CD8-positive, alpha-beta memory T cell (primary cell): ENCODE measurements around the gene TIMP2. TPM values are rescaled to one million over a fixed set of nuclear protein-coding genes. Genes with fewer than 3 reads are reported as not detected.

Experiments used
- CTCF ChIA-PET: fragments of 350-600 bp; sonication (Branson Sonifier 250); formaldehyde crosslinking; loops from one replicate; lab custom pipeline; 2021; ENCODE audit warnings: antibody characterized with exemption; lab: Charles Lee
- POLR2A ChIA-PET: fragments of 350-600 bp; sonication (Branson Sonifier 250); formaldehyde crosslinking; loops from one replicate; lab custom pipeline; 2021; ENCODE audit warnings: antibody characterized with exemption; lab: Charles Lee
- DNase-seq, 5 donors: peaks; one replicate each; pipeline versions ENCODE4 v3.0.0 to v3.0.0-alpha.2; 2020 to 2022; ENCODE audit warnings: mixed read lengths in 1 of 5
- H3K27ac ChIP-seq: one replicate; pipeline ENCODE4 v1.7.0; 2013; ENCODE audit warnings: low read depth, mild to moderate bottlenecking, low read length, moderate library complexity
- H3K27me3 ChIP-seq: 2 replicates; pipeline ENCODE4 v1.7.0; 2013; ENCODE audit warnings: low read length, mild to moderate bottlenecking; ENCODE audit not compliant: insufficient read depth, poor library complexity, severe bottlenecking
- H3K36me3 ChIP-seq: 2 replicates; pipeline ENCODE4 v1.7.0; 2013; ENCODE audit warnings: mild to moderate bottlenecking, low read length, moderate library complexity; ENCODE audit not compliant: insufficient read depth
- H3K4me1 ChIP-seq: 2 replicates; pipeline ENCODE4 v1.7.0; 2013; ENCODE audit warnings: mild to moderate bottlenecking, low read length, moderate library complexity; ENCODE audit not compliant: insufficient read depth
- H3K4me3 ChIP-seq: 2 replicates; pipeline ENCODE4 v1.7.0; 2013; ENCODE audit warnings: mild to moderate bottlenecking, low read length
- H3K9me3 ChIP-seq: 2 replicates; pipeline ENCODE4 v1.7.0; 2013; ENCODE audit warnings: mild to moderate bottlenecking, low read length
- H3K27ac Mint-ChIP-seq, 8 donors: one replicate each; pipeline ENCODE4 v1.8.0; 2020 to 2021; ENCODE audit warnings: mixed read lengths in 8 of 8, mild to moderate bottlenecking in 6 of 8, inconsistent platforms in 3 of 8, moderate library complexity in 3 of 8
- H3K27me3 Mint-ChIP-seq, 2 donors: one replicate each; pipeline ENCODE4 v1.8.0; 2020 to 2021; ENCODE audit warnings: mixed read lengths in 2 of 2, mild to moderate bottlenecking in 1 of 2, moderate library complexity in 1 of 2
- H3K36me3 Mint-ChIP-seq, 3 donors: one replicate each; pipeline ENCODE4 v1.8.0; 2020 to 2021; ENCODE audit warnings: mixed read lengths in 3 of 3, inconsistent platforms in 1 of 3, mild to moderate bottlenecking in 1 of 3
- H3K4me1 Mint-ChIP-seq, 3 donors: one replicate each; pipeline ENCODE4 v1.8.0; 2020 to 2021; ENCODE audit warnings: mixed read lengths in 3 of 3, inconsistent platforms in 1 of 3, mild to moderate bottlenecking in 1 of 3
- H3K4me3 Mint-ChIP-seq, 7 donors: one replicate each; pipeline ENCODE4 v1.8.0; 2020 to 2021; ENCODE audit warnings: mixed read lengths in 7 of 7, mild to moderate bottlenecking in 6 of 7, moderate library complexity in 4 of 7, inconsistent platforms in 2 of 7
- H3K9me3 Mint-ChIP-seq, 5 donors: one replicate each; pipeline ENCODE4 v1.8.0; 2020 to 2022; ENCODE audit warnings: mixed read lengths in 5 of 5, mild to moderate bottlenecking in 3 of 5, moderate library complexity in 2 of 5, inconsistent platforms in 1 of 5
- polyA plus RNA-seq: library from polyadenylated mRNA; unstranded; fragments of 300-500 nt; fragmentation: Illumina TruSeq; gene quantifications from one replicate; pipeline ENCODE4 v1.2.3, GENCODE V29; 2021
- total RNA-seq, 2 experiments: library from RNA; stranded (reverse); gene quantifications; one replicate each; pipeline ENCODE4 v1.2.3, GENCODE V29; 2021

Gene TIMP2
- total and polyA plus RNA-seq, 3 experiments from 2014 or later, result 0.08 to 1.6 (median 1.3) TPM

DNA sequence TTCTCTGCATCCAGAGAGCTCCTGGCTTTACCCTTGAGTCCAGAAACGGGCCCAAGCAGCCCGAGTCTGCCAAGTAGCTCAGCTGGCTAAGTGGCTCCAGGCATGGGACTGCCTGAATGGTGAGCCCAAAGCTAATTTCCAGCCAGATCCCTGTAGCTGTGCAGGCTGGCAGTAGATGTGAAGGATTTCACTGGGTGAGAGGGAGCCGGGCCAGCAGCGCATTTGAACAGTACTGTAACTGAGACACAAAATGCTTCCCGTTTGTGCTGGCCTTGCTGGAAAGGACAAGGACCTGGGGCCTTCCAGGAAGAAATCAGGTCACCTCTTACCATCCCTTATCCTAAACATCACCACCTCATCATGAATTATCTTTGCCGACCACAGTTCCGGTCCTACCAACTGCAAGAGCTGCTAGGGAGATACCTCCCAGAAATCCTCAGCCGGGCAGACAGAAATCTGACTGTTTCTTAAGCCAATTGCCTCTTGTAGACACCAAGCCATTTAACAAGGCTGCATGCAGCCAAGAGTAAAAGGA, 3.7 kb downstream of the TIMP2 start:
- H3K36me3 ChIP-seq, result no peaks in the 10 kb centered on the region
- Mint-ChIP-seq H3K27me3 (peaks cover 23 to 25% of the 10 kb centered on the region in 2 donors), H3K36me3 (no peaks in the 10 kb centered on the region), H3K4me1 (peaks cover 5 to 11% (median 6%) of the 10 kb centered on the region in 3 donors), H3K4me3 (peak overlapping the region in 2 of 7 donors; percentile 5 to 41), H3K9me3 (peaks cover 0 to 4% (median 0%) of the 10 kb centered on the region in 5 donors), H3K27ac (no peak overlapping the region)
- no peak for DNase-seq
- no peak overlapping the region for H3K4me3 ChIP-seq
- CTCF ChIA-PET, result no interaction called here
- H3K9me3 ChIP-seq, result no peaks in the 10 kb centered on the region
- POLR2A ChIA-PET, result no interaction called here
- peaks cover 9% of the 10 kb centered on the region for H3K4me1 ChIP-seq
- H3K27me3 ChIP-seq, result peaks cover 7% of the 10 kb centered on the region
- no peak overlapping the region for H3K27ac ChIP-seq

DNA sequence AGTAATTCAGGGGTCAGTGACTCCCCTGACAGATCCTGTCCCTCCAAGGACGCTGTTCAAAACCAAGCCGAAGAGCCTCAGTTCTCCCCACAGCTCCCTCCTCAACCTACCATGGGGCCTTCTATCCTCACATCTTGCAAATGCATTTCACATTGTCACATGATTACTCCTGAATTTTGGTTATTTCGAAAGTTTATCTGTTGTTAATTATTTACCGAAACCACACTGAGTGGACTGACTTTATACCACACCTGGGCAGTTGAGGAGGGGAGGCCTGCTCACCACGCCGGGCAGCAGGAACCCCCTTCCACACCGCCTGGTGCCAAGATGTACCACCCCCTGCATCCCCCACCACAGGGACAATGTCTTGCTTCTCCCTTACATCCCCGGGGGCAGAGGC, 4.7 kb downstream of the TIMP2 start:
- H3K27me3 Mint-ChIP-seq, result peaks cover 21 to 27% of the 10 kb centered on the region in 2 donors
- peaks cover 5 to 11% (median 6%) of the 10 kb centered on the region in 3 donors for H3K4me1 Mint-ChIP-seq
- Histone ChIP-seq H3K4me3 (no peak overlapping the region), H3K27ac (no peak overlapping the region), H3K4me1 (peaks cover 9% of the 10 kb centered on the region), H3K9me3 (no peaks in the 10 kb centered on the region), H3K27me3 (no peaks in the 10 kb centered on the region), H3K36me3 (no peaks in the 10 kb centered on the region)
- POLR2A ChIA-PET, result no interaction called here
- DNase-seq, result no peak
- no peak overlapping the region for H3K27ac Mint-ChIP-seq
- no peaks in the 10 kb centered on the region for H3K36me3 Mint-ChIP-seq
- peaks cover 0 to 4% (median 0%) of the 10 kb centered on the region in 5 donors for H3K9me3 Mint-ChIP-seq
- H3K4me3 Mint-ChIP-seq, result no peak overlapping the region
- CTCF ChIA-PET, result no interaction called here

DNA sequence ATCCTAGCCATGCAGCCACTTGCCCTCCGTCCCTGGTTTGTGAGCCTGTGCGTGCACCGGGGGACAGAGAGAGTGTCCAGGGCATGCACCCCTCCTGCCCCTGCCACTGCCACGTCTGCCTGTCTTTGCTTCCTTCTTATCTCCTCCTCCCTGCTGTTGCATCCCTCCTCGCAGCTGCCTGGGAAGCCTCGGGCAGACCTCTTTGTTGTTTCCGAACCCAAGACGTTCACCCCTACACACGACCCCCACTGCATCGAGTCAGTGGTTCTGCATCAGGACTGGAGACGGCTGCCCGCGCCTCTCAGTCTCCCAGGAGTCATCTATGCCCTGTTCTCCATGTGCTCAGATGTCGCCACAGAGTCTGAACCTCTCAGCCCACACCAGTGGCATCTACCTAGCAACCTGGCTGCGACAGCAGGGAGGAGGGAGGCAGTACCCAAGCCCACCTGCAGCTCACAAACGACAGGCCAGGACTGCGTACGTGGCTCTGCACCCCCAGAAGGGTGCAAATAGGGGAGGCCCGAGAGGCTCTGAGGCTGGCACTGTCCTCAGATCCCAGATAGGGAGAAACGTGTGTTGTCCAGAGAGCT, 5.2 kb downstream of the TIMP2 start:
- Mint-ChIP-seq H3K36me3 (no peaks in the 10 kb centered on the region), H3K4me3 (no peak overlapping the region), H3K4me1 (peaks cover 5 to 11% (median 6%) of the 10 kb centered on the region in 3 donors), H3K27ac (peak overlapping the region in 1 of 8 donors; percentile 79), H3K9me3 (peaks cover 0 to 4% (median 0%) of the 10 kb centered on the region in 5 donors), H3K27me3 (peaks cover 21 to 31% of the 10 kb centered on the region in 2 donors)
- Histone ChIP-seq H3K27ac (no peak overlapping the region), H3K9me3 (no peaks in the 10 kb centered on the region), H3K27me3 (no peaks in the 10 kb centered on the region), H3K36me3 (no peaks in the 10 kb centered on the region), H3K4me1 (peaks cover 9% of the 10 kb centered on the region), H3K4me3 (no peak overlapping the region)
- CTCF ChIA-PET, result no interaction called here
- POLR2A ChIA-PET, result no interaction called here
- no peak for DNase-seq

DNA sequence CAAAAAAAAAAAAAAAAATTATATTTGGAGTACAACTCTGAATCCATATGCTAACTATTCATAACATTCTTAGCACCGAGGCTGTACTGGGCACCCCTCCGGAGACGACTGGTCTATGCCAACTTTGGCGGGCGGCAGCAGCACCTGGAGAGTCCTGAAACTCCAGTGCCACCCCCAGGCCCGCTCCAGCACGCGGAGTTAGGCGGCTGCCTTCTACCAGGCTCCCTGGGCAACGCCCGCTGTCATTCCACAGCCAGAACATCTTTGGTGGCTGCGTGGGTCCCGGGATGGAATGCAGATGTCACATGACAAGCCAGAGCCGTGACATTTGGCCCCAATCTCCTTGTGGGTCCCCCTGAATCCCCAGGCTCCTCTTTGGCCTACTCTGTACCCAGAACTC, 6.2 kb downstream of the TIMP2 start:
- peaks cover 21 to 31% of the 10 kb centered on the region in 2 donors for H3K27me3 Mint-ChIP-seq
- Histone ChIP-seq H3K27me3 (no peaks in the 10 kb centered on the region), H3K4me3 (no peak overlapping the region), H3K36me3 (no peaks in the 10 kb centered on the region), H3K27ac (no peak overlapping the region), H3K4me1 (peaks cover 6% of the 10 kb centered on the region), H3K9me3 (no peaks in the 10 kb centered on the region)
- POLR2A ChIA-PET, result no interaction called here
- H3K4me1 Mint-ChIP-seq, result peaks cover 5 to 11% (median 6%) of the 10 kb centered on the region in 3 donors
- peaks cover 0 to 4% (median 0%) of the 10 kb centered on the region in 5 donors for H3K9me3 Mint-ChIP-seq
- no peaks in the 10 kb centered on the region for H3K36me3 Mint-ChIP-seq
- CTCF ChIA-PET, result no interaction called here
- H3K27ac Mint-ChIP-seq, result no peak overlapping the region
- no peak for DNase-seq
- no peak overlapping the region for H3K4me3 Mint-ChIP-seq

DNA sequence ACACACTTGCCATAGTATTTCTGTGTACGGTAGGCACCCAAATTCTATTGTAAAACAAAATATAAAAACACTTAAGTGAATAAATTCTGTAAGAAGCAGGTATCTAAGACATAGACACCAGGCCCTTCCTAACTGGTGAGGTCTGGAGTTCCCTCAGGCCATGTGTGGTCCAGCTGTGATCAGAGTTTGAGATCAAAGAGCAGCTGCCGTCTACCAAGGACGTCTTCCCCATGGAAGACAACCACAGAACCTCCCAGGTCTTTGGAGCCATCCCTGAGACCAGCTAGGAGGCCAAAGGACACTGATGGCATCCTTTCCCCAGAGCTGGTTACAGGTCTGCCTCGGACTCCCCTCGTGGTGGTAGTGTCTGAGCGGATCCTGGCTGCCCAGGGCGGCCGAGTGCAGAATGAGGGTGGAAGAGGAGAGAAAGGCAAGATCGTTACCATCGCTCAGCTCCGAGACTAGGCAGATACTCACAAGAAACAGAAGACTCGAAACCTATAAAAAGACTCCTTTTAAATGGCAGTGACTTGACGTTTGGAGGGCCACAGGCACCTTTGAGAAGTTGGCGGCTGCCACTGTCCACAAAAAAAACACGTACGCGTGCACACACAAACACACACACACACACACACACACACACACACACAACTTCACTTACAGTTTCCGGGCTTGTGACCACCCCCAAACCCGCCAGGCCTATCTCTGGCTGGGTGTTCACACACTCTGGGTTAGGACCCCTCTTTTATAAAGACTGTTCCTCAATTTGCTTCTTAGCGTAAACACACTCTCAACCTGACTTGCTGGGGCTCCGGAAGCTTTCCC, 7.5 kb downstream of the TIMP2 start:
- Mint-ChIP-seq H3K27ac (peak overlapping the region in 1 of 8 donors; percentile 96), H3K4me3 (no peak overlapping the region), H3K4me1 (no peaks in the 10 kb centered on the region), H3K9me3 (peaks cover 0 to 4% (median 0%) of the 10 kb centered on the region in 5 donors), H3K36me3 (no peaks in the 10 kb centered on the region), H3K27me3 (peaks cover 14 to 27% of the 10 kb centered on the region in 2 donors)
- DNase-seq, result peak in 1 of 5 donors; percentile 15
- H3K4me3 ChIP-seq, result no peak overlapping the region
- ChIA-PET POLR2A (no interaction called here), CTCF (no interaction called here)
- no peak overlapping the region for H3K27ac ChIP-seq
- no peaks in the 10 kb centered on the region for H3K36me3 ChIP-seq
- H3K4me1 ChIP-seq, result no peaks in the 10 kb centered on the region
- H3K27me3 ChIP-seq, result no peaks in the 10 kb centered on the region
- H3K9me3 ChIP-seq, result no peaks in the 10 kb centered on the region

DNA sequence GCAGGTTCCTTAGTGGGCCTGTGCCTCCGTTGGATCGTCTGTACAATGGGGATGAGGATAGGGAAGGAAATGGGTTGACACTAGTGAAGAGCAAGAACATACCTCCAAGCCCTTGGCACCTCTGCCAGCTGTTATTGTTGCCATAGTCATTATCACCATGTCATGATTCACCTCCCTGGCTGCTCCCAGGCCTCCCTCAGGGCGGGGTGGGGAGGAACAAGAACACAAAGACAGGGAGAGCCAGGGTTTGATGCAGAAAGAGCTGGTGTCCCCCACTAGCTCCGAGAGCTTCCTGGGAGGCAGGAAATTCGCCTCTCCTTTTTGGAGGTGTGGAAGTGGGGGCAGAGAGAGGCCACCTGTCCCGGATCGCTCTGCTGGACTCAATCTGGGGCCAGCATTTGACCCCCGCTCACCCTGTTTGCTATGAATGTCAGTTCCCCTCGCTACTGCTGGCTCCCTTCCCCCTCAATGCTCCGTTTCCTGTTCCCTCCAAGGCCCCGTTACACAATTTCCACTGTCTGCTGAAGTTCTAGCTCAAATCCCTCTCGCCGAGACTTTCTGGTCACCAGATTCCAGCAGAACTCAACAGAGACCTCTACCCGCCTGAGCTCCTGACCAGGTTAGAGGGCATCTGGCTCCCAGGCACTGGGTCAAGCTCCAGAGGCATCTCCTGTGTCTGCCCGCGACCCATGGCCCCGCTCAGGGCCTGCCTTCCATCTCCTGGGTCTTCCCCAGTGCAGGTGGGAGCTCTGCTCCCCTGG, 9.1 kb downstream of the TIMP2 start:
- Histone ChIP-seq H3K27me3 (no peaks in the 10 kb centered on the region), H3K4me3 (no peak overlapping the region), H3K4me1 (no peaks in the 10 kb centered on the region), H3K36me3 (no peaks in the 10 kb centered on the region), H3K9me3 (no peaks in the 10 kb centered on the region), H3K27ac (no peak overlapping the region)
- H3K4me1 Mint-ChIP-seq, result no peaks in the 10 kb centered on the region
- CTCF ChIA-PET, result interaction anchor here (1.3 kb wide), 1 partner anchor 55 kb away, joined by 4 read pairs; no protein-coding TSS in a partner anchor
- DNase-seq, result peak in 1 of 5 donors; percentile 42
- H3K36me3 Mint-ChIP-seq, result no peaks in the 10 kb centered on the region
- POLR2A ChIA-PET, result no interaction called here
- no peak overlapping the region for H3K27ac Mint-ChIP-seq
- H3K9me3 Mint-ChIP-seq, result peaks cover 0 to 4% (median 0%) of the 10 kb centered on the region in 5 donors
- H3K27me3 Mint-ChIP-seq, result peaks cover 11 to 27% of the 10 kb centered on the region in 2 donors
- H3K4me3 Mint-ChIP-seq, result peak overlapping the region in 1 of 7 donors; percentile 23

DNA sequence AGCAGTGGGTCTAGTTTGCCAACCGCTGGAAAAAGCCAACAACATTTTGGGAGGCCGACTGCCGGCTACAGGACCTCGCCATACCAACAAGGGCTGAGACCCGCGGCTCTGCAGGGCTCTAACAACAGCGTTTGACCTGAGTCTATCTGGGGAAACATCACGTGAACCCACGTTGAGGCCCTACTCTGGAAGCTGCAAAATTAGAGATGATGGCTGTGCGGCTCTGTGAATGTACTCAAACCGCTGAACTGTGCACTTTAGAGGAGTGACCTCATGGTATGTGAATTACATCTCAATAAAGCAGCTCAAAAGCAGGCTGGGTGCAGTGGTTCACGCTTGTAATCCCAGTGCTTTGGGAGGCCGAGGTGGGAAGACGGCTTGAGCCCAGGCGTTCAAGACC, 12.1 kb downstream of the TIMP2 start:
- no peaks in the 10 kb centered on the region for H3K36me3 ChIP-seq
- H3K4me1 ChIP-seq, result no peaks in the 10 kb centered on the region
- no peak overlapping the region for H3K27ac ChIP-seq
- Mint-ChIP-seq H3K9me3 (no peaks in the 10 kb centered on the region), H3K27ac (no peak overlapping the region), H3K4me3 (no peak overlapping the region), H3K27me3 (peaks cover 13 to 30% of the 10 kb centered on the region in 2 donors), H3K36me3 (peaks cover 0 to 3% (median 0%) of the 10 kb centered on the region in 3 donors), H3K4me1 (no peaks in the 10 kb centered on the region)
- ChIA-PET CTCF (no interaction called here), POLR2A (no interaction called here)
- no peak overlapping the region for H3K4me3 ChIP-seq
- DNase-seq, result no peak
- no peaks in the 10 kb centered on the region for H3K27me3 ChIP-seq
- H3K9me3 ChIP-seq, result no peaks in the 10 kb centered on the region
